GM18520 (cell line): ENCODE data around the gene EVI2B.
"Not testable (repeated sequence)": the region's sequence is repeated elsewhere in the genome, so short reads cannot be mapped to it uniquely, and the experiment has no call there.

Experiments used
- ATAC-seq: cut with Tn5 transposase; IDR thresholded peaks from one replicate; pipeline ENCODE4 v1.9.1; 2021; ENCODE audit not compliant: unreplicated experiment

The EVI2B gene

GRCh38 chr17:31311526-31311925 is 2.3 kb downstream of the EVI2B start:
- ATAC-seq = no peak

GRCh38 chr17:31310886-31311285 is 3.0 kb downstream of the EVI2B start:
- no peak for ATAC-seq

DNA sequence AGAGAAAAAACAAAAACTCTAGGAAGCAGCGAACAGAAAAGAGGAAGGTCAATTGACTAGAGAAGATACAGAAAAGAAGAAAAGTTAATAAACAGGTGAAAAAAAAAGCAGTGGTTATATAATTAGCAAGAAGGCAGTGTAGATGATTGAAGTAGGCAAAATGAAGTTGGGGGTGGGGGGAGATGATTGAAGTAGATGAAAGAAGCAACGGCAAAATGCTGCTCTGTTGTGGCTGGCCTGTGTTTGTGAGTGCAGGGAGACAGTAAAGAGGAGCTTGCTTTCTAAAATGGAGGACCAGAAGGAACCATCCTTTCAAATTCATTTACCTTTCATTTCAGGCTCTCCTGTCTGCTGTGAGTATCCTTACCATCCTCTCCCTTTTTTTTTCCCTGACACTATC is 3.6 kb downstream of the EVI2B start:
- ATAC-seq = no peak

DNA sequence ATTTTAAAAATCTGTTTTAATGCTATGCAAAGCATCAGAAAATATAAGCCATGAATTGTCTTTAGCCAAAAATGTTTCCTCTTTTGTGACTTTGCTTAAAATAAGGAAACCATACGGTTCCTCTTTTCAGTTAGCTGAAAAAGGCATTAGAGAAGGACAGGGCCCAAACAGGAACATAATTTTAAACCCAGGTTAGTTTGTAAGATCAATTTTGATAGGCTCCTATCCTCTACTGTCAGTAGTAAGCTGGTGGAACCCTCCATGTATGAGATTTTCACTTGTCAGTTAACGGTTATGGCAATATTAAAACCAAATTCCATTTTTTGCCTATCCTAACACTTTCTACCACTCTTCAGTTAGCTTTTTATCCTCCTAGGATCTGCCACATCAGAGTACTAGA is 4.3 kb downstream of the EVI2B start:
- ATAC-seq = no peak

DNA sequence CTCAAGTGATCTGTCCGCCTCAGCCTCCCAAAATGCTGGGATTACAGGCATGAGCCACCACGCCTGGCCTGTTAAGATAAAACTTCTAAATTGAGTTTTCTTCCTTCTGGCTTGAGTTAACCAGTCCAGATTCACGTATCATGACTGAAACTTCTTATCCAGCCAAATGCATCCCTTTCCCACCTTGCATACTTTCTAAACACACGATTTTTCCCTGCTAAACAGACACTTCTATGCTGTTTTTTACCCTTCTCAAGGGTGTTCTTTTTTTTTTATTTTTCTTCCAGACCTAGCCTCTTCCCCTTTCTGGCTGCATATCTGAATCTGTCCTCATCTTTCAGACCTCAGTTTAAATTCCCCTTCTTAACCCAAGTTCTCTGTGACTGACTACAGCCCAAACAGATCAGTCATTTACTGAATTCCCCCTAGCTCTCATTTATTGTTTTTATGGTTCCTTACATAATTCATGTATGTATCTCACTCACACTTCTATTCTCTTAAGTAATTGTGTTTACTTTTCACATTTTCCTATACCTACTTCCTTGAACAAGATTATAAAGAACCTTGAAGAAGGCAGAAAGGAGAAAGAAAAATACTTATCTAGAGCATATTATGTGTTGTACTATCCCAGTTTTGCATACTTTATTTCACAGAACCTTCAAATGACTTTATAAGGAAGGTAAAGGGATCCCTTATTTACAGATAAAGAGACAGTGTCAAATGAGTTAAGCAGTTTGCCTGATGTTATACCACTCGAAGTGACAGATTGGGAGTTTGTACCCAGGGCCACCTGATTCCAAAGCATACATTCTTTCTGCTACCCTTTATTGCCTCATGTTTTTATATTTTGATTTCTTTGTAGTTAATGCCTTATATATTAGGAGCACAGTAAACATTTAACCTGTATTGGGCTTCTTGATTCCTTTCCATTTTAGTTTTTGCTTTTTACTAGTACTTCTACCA is 5.2 kb downstream of the EVI2B start:
- no peak for ATAC-seq

DNA sequence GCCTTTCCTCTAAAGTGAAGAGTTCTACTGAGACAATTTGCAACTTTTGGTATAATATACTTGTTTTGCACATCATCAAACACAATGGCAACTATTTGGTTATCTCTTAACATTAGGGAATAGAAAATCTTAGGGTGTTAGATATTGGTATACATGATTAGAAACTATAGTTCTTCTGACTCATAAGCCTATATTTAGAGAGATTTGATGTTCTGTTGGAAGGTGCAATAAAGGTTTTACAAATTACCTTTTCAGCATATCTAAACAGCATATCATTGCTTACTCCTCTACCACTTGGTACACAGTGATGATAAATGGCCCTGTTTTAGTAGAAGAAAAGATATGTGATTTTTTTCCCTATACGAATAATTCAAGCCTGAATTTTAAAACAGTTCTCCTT is 6.2 kb downstream of the EVI2B start:
- no peak for ATAC-seq

DNA sequence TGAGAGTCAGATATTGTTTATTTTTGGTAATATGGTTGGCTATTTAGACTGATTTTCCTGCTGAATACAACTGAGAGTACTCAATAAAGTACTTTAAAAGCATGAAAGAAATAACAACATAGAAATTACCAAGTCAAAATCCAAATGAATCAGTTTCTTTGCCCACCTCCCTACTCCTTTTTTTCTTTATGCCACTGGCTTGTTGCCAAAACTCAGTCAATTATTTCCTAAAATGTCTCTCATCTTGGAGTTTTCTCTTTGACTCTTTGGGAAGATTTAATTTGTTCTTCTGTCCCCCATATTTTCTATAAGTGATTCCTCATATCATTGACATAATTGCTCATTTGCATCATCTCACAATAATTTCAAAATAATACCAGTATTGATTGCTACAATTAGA is 14.2 kb downstream of the EVI2B start:
- no peak for ATAC-seq

DNA sequence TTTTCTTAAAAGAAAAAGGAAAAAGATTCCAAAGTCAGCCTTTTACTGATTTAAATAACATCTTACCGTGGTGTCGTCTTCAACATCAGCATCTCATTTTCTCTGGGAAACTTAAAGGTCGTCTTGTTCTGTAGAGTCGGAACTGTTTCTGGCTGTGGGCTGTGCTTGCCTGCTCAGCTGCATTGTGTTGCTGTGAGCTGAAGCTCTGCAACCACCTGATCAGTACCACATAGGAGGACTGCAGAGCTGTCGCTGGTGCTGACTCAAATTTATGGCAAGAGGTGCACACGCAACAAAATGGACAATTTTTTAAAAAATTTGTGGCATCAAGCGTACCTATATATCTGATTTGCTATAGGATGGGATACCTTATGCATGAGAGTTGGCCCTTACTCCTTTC is 16.8 kb downstream of the EVI2B start, which contains the start of gene OMG:
Gene OMG (minus strand): TSS at position 150 of the 400 bp plus-strand sequence. CDS start 908 bp downstream, outside the sequence.
- no peak for ATAC-seq

DNA sequence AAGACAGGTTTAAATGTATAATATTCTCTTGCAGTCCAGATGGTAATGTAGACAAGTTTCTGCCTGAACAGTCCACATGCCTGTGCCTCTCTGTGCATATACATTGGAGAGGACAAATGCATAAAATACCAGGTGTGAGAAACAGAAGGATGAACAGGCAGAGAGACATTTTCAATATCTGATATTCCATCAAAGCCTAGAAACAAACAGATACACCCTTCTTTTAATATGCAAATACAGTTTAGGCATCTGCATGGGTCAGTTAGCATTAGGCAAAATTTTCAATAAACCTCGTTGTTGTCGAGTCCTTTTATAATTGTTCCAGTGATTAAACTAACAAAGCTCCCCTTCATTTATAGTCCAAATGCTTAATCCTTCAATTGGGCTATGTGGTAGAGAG is 17.7 kb downstream of the EVI2B start:
- ATAC-seq = no peak

DNA sequence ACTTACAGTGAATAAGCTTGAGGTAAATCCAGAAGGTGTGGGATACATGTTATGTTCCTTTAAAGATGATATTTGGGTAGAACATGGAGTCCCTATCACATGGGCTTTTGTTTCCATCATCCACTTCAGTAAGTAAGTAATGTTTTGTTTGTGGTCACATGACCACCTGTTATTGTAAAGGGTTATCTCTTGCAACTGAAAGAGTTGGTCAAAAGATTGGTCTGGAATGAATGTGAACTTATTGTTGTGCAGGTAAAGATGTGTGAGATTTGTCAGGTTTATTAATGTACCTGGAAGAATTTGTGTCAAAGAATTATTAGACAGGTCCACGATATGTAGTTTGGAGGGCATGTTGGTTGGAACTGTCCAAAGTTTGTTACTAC is 18.4 kb downstream of the EVI2B start:
- no peak for ATAC-seq

DNA sequence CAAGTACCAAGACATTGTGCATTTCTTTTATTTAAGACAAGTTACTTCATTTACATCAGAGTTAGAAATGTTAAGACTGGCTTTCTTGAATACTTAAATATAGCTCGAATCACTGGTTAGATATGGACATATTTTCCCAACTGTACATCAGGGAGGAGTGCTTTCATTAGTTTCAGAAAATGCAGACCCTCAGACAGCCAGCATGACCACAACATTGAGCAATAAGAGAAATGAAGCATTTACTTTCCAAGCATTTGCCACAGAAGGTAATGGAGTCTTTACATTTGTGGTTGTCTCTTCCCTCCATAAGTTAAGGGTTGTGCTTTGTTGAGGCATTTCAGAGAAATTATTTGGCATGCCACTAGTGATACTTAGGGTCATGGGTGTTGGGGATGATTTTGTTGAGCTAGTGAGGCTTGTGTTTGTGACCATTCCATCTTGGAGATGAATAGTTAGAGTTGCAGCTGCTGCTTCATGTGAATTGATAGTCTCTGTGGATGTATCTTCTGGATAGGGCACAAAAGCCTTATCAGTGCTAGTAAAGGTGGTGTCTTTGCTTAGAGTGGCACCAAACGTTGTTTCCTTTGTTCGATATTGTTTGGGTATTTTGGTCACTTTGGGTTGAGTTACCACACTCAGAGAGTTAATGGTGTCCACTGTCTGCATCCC is 18.9 kb downstream of the EVI2B start:
- no peak for ATAC-seq

- no peak for ATAC-seq
These were observed 19.6 kb downstream of the EVI2B start for GRCh38 chr17:31294231-31294630.

GRCh38 chr17:31293581-31293980 is 20.3 kb downstream of the EVI2B start:
- ATAC-seq = no peak

DNA sequence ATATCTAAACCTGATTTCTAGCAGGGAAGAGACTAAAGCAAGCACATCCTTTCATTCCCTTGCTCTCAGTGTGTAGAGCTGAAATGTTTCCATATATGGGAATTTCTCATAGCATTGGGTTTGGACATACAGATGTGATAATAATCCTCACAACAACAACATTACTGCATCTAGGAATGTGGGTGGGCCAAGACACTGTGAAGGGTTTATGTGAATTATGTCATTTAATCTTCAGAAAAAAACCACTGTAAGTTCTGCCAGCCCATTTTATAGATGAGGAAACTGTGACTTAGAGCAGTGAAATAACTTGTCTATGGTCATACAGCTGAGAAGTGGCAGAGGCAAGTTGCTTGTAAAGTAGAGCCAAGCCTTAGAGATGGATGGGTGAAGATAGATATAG is 22.0 kb downstream of the EVI2B start:
- ATAC-seq = no peak

- no peak for ATAC-seq
These were observed 24.1 kb downstream of the EVI2B start for GRCh38 chr17:31289790-31290189.

DNA sequence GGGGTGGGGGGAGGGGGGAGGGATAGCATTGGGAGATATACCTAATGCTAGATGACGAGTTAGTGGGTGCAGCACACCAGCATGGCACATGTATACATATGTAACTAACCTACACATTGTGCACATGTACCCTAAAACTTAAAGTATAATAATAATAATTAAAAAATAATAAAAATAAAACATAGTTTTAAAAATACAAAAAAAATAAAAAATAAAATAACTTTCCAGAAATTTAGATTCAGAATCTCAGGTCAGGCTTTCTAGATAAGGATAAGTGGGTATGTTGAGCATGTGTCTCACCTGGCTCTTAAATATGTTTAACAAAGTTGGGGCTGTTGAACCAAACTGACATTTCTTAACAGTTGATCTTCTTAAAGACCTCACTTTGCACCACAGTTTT is 25.9 kb downstream of the EVI2B start:
- ATAC-seq = not testable (repeated sequence)

DNA sequence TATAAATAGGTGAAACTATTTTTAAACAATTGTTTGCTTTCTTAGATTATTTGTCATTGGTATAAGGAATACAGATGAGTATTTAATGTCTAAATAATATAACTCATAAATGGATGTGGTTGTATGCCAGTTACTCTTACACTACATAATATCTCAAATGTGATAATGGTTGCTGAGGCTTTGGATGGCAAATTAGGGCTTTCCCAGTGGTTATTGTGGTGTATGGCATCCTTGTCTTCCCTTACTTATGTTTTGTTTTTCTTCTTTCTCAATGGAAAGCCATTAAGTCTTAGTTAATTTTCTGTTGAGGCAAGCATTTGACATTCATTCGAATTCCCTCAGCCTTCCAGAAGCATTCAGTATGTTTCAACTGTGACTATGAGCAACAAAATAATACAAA is 27.3 kb downstream of the EVI2B start:
- no peak for ATAC-seq

- no peak for ATAC-seq
These were observed 30.0 kb downstream of the EVI2B start for GRCh38 chr17:31283841-31284240.

- no peak for ATAC-seq
These were observed 32.8 kb downstream of the EVI2B start for GRCh38 chr17:31281061-31281460.

DNA sequence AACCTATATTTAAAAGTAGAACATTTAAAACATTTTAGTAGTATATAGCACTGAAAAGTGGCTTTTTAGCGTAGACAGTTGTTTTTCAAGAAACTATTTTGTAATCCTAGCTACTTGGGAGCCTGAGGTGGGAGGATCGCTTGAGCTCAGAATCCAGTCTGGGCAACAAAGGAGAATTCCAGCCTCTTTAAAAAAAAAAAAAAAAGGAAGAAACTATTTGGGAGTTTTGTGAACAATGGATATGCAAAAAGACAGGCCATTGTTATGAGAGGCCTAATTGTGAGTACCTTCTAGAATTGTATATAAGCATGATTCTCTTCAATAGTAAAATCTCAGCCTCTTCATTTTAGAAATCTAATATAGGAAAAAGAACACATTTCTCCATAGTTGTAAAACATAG is 34.5 kb downstream of the EVI2B start:
- no peak for ATAC-seq

GRCh38 chr17:31275116-31275515 is 38.7 kb downstream of the EVI2B start:
- no peak for ATAC-seq

DNA sequence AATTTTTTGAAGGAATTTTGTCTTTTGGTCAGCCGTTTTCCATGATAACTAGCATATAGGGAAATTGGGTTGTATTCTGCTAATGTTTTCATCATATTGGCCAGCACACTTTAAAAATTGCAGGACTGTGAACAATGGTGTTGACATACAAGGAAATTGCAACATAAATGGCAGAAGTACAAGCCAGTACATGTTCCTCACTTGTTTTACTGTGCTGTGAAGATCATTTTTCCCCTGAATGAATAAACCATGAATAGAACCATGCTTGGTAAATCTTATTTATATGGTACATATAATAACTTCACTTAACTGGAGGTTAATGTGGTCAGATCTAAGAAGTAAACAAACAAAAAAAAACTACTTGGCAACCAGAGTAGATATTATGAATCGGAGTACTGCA is 39.6 kb downstream of the EVI2B start:
- no peak for ATAC-seq
